ENCODE measurements around the gene FOXO1.

DNA sequence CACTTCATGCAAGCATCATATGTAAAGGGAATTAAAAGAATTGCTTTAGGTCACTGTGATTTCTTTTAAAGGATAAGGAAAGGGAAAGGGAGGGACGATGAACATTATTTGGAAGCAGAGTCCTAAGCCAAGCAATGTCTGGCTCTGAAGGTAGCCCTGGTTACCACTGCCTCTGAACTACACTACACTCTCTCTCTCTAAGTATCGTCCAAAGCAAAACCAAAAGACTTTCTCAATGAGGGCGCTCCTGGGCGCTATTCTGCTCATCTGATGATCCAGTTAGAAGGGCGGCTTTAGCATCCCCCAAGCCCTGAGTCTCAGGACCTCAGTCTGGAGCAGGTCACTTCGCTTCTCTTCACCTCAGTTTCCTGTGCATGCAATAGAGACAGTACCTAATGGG is 26.2 kb downstream of the FOXO1 start:
- TF ChIP-seq, protein P1, sequence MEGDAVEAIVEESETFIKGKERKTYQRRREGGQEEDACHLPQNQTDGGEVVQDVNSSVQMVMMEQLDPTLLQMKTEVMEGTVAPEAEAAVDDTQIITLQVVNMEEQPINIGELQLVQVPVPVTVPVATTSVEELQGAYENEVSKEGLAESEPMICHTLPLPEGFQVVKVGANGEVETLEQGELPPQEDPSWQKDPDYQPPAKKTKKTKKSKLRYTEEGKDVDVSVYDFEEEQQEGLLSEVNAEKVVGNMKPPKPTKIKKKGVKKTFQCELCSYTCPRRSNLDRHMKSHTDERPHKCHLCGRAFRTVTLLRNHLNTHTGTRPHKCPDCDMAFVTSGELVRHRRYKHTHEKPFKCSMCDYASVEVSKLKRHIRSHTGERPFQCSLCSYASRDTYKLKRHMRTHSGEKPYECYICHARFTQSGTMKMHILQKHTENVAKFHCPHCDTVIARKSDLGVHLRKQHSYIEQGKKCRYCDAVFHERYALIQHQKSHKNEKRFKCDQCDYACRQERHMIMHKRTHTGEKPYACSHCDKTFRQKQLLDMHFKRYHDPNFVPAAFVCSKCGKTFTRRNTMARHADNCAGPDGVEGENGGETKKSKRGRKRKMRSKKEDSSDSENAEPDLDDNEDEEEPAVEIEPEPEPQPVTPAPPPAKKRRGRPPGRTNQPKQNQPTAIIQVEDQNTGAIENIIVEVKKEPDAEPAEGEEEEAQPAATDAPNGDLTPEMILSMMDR (IDR thresholded peaks at IDR 0.05; ENCODE audit: borderline replicate concordance, extremely low read depth, low read length, poor library complexity, severe bottlenecking) = no peak
- no peak for TF ChIP-seq EZH2 (IDR thresholded peaks at IDR 0.05; ENCODE audit: borderline replicate concordance, low read depth, low read length, severe bottlenecking)

Data from DND-41 (cell line).